GM12878 (cell line): ENCODE data around the gene CYTIP. TPM values are rescaled to one million over a fixed set of nuclear protein-coding genes. Genes with fewer than 3 reads are reported as not detected.

Source experiments
- ATAC-seq: fragments of 200-7000 bp; cut with Tn5 transposase; 3 replicates; pipeline ENCODE4 v1.9.1; 2020; ENCODE audit warnings: mild to moderate bottlenecking, moderate library complexity
- BruUV-seq: library from RNA; stranded (reverse); fragments of 400-500 nt; replicated peaks from 2 replicates; lab custom pipeline; 2021; lab: Mats Ljungman, UMichigan
- CTCF ChIA-PET: fragments of 300-600 bp; sonication (Branson Sonifier 250); formaldehyde crosslinking; extraction: SDS; loops from one replicate; lab custom pipeline; 2021; ENCODE audit warnings: inconsistent platforms; lab: Yijun Ruan, JAX
- POLR2A ChIA-PET: fragments of 350-600 bp; formaldehyde crosslinking; extraction: SDS; loops from one replicate; lab custom pipeline; 2021; ENCODE audit warnings: inconsistent platforms; lab: Charles Lee
- RAD21 ChIA-PET: fragments of 300-600 bp; sonication (Branson Sonifier 250); formaldehyde crosslinking; loops from one replicate; lab custom pipeline; 2023; ENCODE audit warnings: antibody characterized with exemption; ENCODE audit not compliant: unreplicated experiment; lab: Charles Lee
- SMC1A ChIA-PET: fragments of 300-600 bp; sonication (Branson Sonifier 250); formaldehyde crosslinking; loops from one replicate; lab custom pipeline; 2023; ENCODE audit not compliant: unreplicated experiment, uncharacterized antibody; lab: Charles Lee
- DNase-seq: peaks from one replicate; pipeline ENCODE4 v3.0.0-alpha.2; 2011; ENCODE audit warnings: low read depth, low spot score
- FAIRE-seq: peaks from 3 replicates; lab custom pipeline; 2011; peaks lifted over from hg19 to GRCh38; lab: Jason Lieb, UNC
- H2AFZ ChIP-seq: 2 replicates; pipeline ENCODE4 v1.6.0; 2011; ENCODE audit warnings: low read depth, low read length, control low read depth; ENCODE audit not compliant: control insufficient read depth
- H3K27ac ChIP-seq: 2 replicates; pipeline ENCODE4 v1.5.1; 2011; ENCODE audit warnings: control low read depth; ENCODE audit not compliant: control insufficient read depth, insufficient read depth
- H3K27me3 ChIP-seq, 2 experiments: replicated peaks in 1 of 2; 2 replicates each; pipeline versions ENCODE4 v1.6.0 to v1.6.1; 2011; ENCODE audit warnings: low read length in 1 of 2; ENCODE audit not compliant: control insufficient read depth in 2 of 2, insufficient read depth in 2 of 2
- H3K36me3 ChIP-seq, 2 experiments: 2 replicates each; pipeline ENCODE4 v1.5.1; 2011; ENCODE audit warnings: low read length in 1 of 2; ENCODE audit not compliant: control insufficient read depth in 2 of 2, insufficient read depth in 2 of 2
- H3K4me1 ChIP-seq: 2 replicates; pipeline ENCODE4 v1.6.1; 2011; ENCODE audit warnings: mild to moderate bottlenecking, low read length, moderate library complexity, mixed read lengths; ENCODE audit not compliant: control insufficient read depth, insufficient read depth
- H3K4me2 ChIP-seq: 2 replicates; pipeline ENCODE4 v1.6.0; 2011; ENCODE audit warnings: control low read depth; ENCODE audit not compliant: control insufficient read depth, insufficient read depth
- H3K4me3 ChIP-seq: fragments of 200-600 bp; sonication (generic); 2 replicates; pipeline ENCODE4 v1.5.1; 2016
- H3K79me2 ChIP-seq: 2 replicates; pipeline ENCODE4 v1.6.0; 2011; ENCODE audit warnings: low read length; ENCODE audit not compliant: control insufficient read depth, insufficient read depth
- H3K9ac ChIP-seq: 2 replicates; pipeline ENCODE4 v1.8.0; 2011; ENCODE audit warnings: low read length, control low read depth, mixed read lengths; ENCODE audit not compliant: control insufficient read depth, insufficient read depth
- H3K9me3 ChIP-seq: replicated peaks from 3 replicates; pipeline ENCODE4 v1.5.1; 2011; ENCODE audit warnings: mild to moderate bottlenecking, low read length; ENCODE audit not compliant: control insufficient read depth, insufficient read depth
- H4K20me1 ChIP-seq: 2 replicates; pipeline ENCODE4 v1.6.0; 2011; ENCODE audit not compliant: control insufficient read depth, insufficient read depth
- ESRRA ChIP-seq: IDR thresholded peaks from 2 replicates; pipeline ENCODE4 v1.6.1; 2012; ENCODE audit warnings: mild to moderate bottlenecking, low read length, improper control_type of control experiment
- GATAD2B ChIP-seq: fragments of 450-650 bp; conservative IDR thresholded peaks from 2 replicates; pipeline ENCODE4 v1.6.1; 2017; ENCODE audit warnings: low read depth, mild to moderate bottlenecking, moderate library complexity
- JUND ChIP-seq: IDR thresholded peaks from 2 replicates; pipeline ENCODE4 v1.6.1; 2012; ENCODE audit warnings: low read depth, mild to moderate bottlenecking, low read length, improper control_type of control experiment, moderate library complexity
- SP1 ChIP-seq: IDR thresholded peaks from one replicate; pipeline ENCODE4 v1.6.1; 2011; ENCODE audit warnings: low read depth, low read length
- ZNF24 ChIP-seq: fragments of 450-650 bp; IDR thresholded peaks from 2 replicates; pipeline ENCODE4 v1.6.1; 2017; ENCODE audit warnings: antibody characterized with exemption, mild to moderate bottlenecking
- WGBS: methylation state at CpG from one replicate; pipeline ENCODE4 v1.1.6; 2016; ENCODE audit warnings: low lambda C conversion rate; ENCODE audit not compliant: insufficient replicate concordance, insufficient coverage; ENCODE audit errors: missing lambda C conversion rate; 5-methylcytosine and 5-hydroxymethylcytosine counted together
- in situ Hi-C: fragments of 300-500 bp; cut with MboI; formaldehyde crosslinking; loops from 9 replicates; pipeline ENCODE4 v1.14.3; 2018; ENCODE audit warnings: mixed read lengths
- intact Hi-C: fragments of 100-400 bp; cut with micrococcal nuclease; formaldehyde crosslinking; loops from one replicate; pipeline ENCODE4 v1.14.2; 2022; ENCODE audit not compliant: unreplicated experiment
- polyA plus RNA-seq, 11 experiments: library from polyadenylated mRNA; depleted of rRNA in 4 of 11; unstranded in 6 of 11; stranded (reverse) in 5 of 11; fragments of >200 nt; fragmentation: Nextera tagmentation in 4 of 11; fragmentation: Illumina TruSeq in 1 of 11; extraction: Ambion mirVana in 4 of 11; extraction: Trizol in 1 of 11; gene quantifications; 1 replicate in 1 of 11; 2 replicates in 10 of 11; pipeline versions ENCODE4 v1.2.1 to v1.2.3, GENCODE V29; 2011 to 2016; ENCODE audit warnings: inconsistent platforms in 2 of 11, missing spikeins in 2 of 11, low read depth in 1 of 11
- total RNA-seq, 4 experiments: library from RNA; depleted of rRNA in 3 of 4; stranded (reverse); fragments of >200 nt in 3 of 4; fragmentation: Illumina TruSeq in 1 of 4; extraction: Trizol in 1 of 4; gene quantifications; 2 replicates each; pipeline versions ENCODE4 v1.2.1 to v1.2.3, GENCODE V29; 2013 to 2021
- TF ChIP-seq, protein P1 (sequence below): fragments of 450-650 bp; IDR thresholded peaks from 2 replicates; pipeline ENCODE4 v1.6.1; 2016; ENCODE audit warnings: mild to moderate bottlenecking
- TF ChIP-seq, protein P2 (sequence below): IDR thresholded peaks from 2 replicates; pipeline ENCODE4 v1.6.1; 2012; ENCODE audit warnings: low read depth, low read length, improper control_type of control experiment

CYTIP gene
- total and polyA plus RNA-seq, 10 of the 15 experiments (the other 5 are each of a cell fraction or from before 2014, with no cell fraction given), result 55.1 to 178 (median 73.4) TPM

DNA sequence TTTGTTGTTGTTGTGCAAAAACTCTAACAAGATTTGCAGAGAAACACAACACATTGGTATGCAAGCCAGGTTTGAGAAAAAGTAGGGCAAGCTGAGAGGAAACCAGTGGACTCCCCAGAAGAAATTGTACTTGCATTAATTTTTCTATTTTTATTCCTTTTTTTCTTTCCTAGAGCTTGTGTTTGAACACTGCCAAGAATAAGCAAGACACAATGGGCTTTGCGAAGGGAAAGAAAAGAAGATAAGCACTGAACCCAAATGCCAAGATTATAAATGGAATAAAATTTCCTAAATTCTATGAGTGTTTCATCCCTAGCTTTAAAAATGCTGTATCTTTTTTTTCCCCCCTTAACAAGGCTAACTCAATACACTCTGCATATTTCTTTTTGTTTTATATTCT lies 17.0 kb upstream of the CYTIP start:
- CTCF ChIA-PET, result interaction anchor here (0.6 to 7.6 kb wide), 17 partner anchors 8 to 719 kb away, joined by 3 to 44 read pairs (median 4); partner anchors contain the start of gene ERMN

More for the DNA sequence above, 17.0 kb upstream of the CYTIP start:
- ChIA-PET RAD21 (interaction anchor here (0.6 to 4.9 kb wide), 4 partner anchors 30 to 157 kb away, joined by 3 to 22 read pairs (median 4); no protein-coding TSS in a partner anchor), SMC1A (interaction anchor here (0.7 to 8.7 kb wide), 19 partner anchors 7 to 532 kb away, joined by 3 to 64 read pairs (median 5); partner anchors contain the start of gene CYTIP), POLR2A (interaction anchor here (1.2 to 2.0 kb wide), 3 partner anchors 14 to 22 kb away, joined by 3 to 5 read pairs (median 3); no protein-coding TSS in a partner anchor)
- Histone ChIP-seq H3K9ac (no peak overlapping the region), H2AFZ (no peak overlapping the region), H3K36me3 (no peaks in the 10 kb centered on the region), H4K20me1 (no peaks in the 10 kb centered on the region), H3K4me2 (no peak overlapping the region), H3K79me2 (no peaks in the 10 kb centered on the region), H3K27me3 (no peaks in the 10 kb centered on the region), H3K9me3 (no peaks in the 10 kb centered on the region; the same call in 2 of the 3 replicates), H3K27ac (no peak overlapping the region), H3K4me3 (no peak overlapping the region), H3K4me1 (no peaks in the 10 kb centered on the region)
- TF ChIP-seq ESRRA (no peak), ZNF24 (no peak), JUND (no peak), GATAD2B (no peak), SP1 (no peak)
- TF ChIP-seq, protein P1, sequence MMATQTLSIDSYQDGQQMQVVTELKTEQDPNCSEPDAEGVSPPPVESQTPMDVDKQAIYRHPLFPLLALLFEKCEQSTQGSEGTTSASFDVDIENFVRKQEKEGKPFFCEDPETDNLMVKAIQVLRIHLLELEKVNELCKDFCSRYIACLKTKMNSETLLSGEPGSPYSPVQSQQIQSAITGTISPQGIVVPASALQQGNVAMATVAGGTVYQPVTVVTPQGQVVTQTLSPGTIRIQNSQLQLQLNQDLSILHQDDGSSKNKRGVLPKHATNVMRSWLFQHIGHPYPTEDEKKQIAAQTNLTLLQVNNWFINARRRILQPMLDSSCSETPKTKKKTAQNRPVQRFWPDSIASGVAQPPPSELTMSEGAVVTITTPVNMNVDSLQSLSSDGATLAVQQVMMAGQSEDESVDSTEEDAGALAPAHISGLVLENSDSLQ, result no peak
- TF ChIP-seq, protein P2, sequence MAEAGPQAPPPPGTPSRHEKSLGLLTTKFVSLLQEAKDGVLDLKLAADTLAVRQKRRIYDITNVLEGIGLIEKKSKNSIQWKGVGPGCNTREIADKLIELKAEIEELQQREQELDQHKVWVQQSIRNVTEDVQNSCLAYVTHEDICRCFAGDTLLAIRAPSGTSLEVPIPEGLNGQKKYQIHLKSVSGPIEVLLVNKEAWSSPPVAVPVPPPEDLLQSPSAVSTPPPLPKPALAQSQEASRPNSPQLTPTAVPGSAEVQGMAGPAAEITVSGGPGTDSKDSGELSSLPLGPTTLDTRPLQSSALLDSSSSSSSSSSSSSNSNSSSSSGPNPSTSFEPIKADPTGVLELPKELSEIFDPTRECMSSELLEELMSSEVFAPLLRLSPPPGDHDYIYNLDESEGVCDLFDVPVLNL, result no peak
- in situ Hi-C loops (no loop called here), intact Hi-C loops (no loop called here)
- WGBS, result 33% methylated on average over 1 of the region's 1 CpG
- no TSS peak for BruUV-seq
- ATAC-seq, result no peak
- FAIRE-seq, result no peak
- no peak for DNase-seq
